Transverse colon (tissue), 3 donors: Measurements from ENCODE around the gene TRMT61A.

Experiments used
- EP300 ChIP-seq: sonication (generic); formaldehyde crosslinking; IDR thresholded peaks from one replicate; pipeline ENCODE4 v1.6.1; 2017; ENCODE audit warnings: antibody characterized with exemption, low read depth
- TF ChIP-seq, protein P1 (sequence below), 5 experiments: fragments of 200-600 bp in 3 of 5; fragments of 450-650 bp in 2 of 5; sonication (generic) in 3 of 5; IDR thresholded peaks; 1 replicate in 2 of 5; 2 replicates in 3 of 5; pipeline ENCODE4 v1.5.1; 2016 to 2017; ENCODE audit warnings: antibody characterized with exemption in 5 of 5, inconsistent platforms in 3 of 5, mild to moderate bottlenecking in 2 of 5, moderate library complexity in 1 of 5

DNA sequence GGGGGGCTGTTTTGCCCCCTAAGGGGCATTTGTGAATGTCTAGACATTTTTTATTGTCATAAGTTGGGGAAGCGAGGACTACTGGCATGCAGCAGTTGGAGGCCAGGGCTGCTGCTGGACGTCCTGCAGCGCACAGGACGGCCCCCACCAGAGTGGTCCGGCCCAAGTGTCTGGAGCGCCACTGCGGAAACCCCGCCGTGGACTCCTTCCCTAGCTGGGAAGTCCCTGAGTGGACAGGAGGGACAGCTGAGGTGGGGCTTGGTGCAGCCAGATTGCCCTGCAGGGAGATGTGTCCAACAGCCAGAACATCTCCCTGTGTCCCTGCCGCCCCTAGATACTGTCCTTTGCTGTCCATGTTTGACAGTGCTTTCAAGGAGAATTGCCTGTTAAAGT is 11.8 kb upstream of the TRMT61A start:
- TF ChIP-seq, protein P1, sequence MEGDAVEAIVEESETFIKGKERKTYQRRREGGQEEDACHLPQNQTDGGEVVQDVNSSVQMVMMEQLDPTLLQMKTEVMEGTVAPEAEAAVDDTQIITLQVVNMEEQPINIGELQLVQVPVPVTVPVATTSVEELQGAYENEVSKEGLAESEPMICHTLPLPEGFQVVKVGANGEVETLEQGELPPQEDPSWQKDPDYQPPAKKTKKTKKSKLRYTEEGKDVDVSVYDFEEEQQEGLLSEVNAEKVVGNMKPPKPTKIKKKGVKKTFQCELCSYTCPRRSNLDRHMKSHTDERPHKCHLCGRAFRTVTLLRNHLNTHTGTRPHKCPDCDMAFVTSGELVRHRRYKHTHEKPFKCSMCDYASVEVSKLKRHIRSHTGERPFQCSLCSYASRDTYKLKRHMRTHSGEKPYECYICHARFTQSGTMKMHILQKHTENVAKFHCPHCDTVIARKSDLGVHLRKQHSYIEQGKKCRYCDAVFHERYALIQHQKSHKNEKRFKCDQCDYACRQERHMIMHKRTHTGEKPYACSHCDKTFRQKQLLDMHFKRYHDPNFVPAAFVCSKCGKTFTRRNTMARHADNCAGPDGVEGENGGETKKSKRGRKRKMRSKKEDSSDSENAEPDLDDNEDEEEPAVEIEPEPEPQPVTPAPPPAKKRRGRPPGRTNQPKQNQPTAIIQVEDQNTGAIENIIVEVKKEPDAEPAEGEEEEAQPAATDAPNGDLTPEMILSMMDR (IDR thresholded peaks at IDR 0.05) = no peak
- TF ChIP-seq EP300 = no peak
